ENCODE data around the gene SH3RF3. TPM values are rescaled to one million over a fixed set of nuclear protein-coding genes. Genes with fewer than 3 reads are reported as not detected.

The SH3RF3 gene
- total RNA-seq, 2 donors from 2014 or later = 0.05 TPM; not detected in 1

DNA sequence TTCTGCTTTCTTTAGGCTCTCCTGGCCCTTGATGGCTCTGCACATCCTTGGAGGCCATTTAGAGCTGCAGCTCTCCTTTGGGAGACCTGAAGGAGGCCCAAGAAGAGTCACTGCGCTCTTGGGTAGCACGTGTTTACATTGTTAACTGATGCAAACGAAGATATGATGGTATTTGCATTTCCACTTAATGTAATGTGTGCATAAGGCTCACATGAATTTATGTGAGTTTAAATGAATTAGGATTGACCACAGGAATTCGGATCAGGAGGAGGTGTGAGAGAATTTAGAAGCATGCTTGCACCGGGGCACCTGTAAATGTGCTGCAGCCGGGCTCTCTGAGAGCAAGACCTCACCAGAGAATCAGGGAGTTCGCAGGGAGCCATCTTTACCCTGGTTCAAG is 7.5 kb downstream of the SH3RF3 start:
- ATAC-seq (no peak), DNase-seq (ENCODE audit: low spot score) (no peak)
- no peaks in the 10 kb centered on the region for H3K36me3 Mint-ChIP-seq
- no peaks in the 10 kb centered on the region for H3K4me1 Mint-ChIP-seq (ENCODE audit: low read depth in 2 of 2)
- H3K27ac Mint-ChIP-seq = no peak overlapping the region
- H3K27me3 Mint-ChIP-seq = peaks cover 39 to 63% of the 10 kb centered on the region in 2 donors
- H3K4me3 Mint-ChIP-seq = no peak overlapping the region
- H3K9me3 Mint-ChIP-seq = no peaks in the 10 kb centered on the region

DNA sequence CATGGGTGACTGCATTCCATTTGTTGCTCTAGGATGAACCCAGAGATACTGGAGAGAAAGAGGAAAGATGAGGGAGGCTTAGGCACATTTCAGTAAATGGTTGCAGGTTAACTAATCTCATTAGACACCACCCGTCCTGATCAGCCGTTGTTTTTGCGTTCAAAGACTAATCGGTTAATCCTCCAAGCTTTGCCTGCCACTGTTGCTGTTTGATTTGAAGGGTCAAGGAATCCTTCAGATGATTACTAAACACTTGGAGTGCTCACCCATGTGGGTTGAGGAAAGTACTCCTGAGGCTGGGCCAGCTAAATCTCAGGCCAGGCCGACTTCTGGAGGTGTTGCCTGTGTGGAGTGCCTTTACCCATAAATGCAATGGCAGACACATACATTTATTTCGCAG is 8.6 kb downstream of the SH3RF3 start:
- H3K4me1 Mint-ChIP-seq (ENCODE audit: low read depth in 2 of 2) = no peaks in the 10 kb centered on the region
- H3K4me3 Mint-ChIP-seq = no peak overlapping the region
- peaks cover 38 to 59% of the 10 kb centered on the region in 2 donors for H3K27me3 Mint-ChIP-seq
- no peaks in the 10 kb centered on the region for H3K36me3 Mint-ChIP-seq
- no peak overlapping the region for H3K27ac Mint-ChIP-seq
- no peaks in the 10 kb centered on the region for H3K9me3 Mint-ChIP-seq
- DNase-seq (ENCODE audit: low spot score) = no peak
- no peak for ATAC-seq

DNA sequence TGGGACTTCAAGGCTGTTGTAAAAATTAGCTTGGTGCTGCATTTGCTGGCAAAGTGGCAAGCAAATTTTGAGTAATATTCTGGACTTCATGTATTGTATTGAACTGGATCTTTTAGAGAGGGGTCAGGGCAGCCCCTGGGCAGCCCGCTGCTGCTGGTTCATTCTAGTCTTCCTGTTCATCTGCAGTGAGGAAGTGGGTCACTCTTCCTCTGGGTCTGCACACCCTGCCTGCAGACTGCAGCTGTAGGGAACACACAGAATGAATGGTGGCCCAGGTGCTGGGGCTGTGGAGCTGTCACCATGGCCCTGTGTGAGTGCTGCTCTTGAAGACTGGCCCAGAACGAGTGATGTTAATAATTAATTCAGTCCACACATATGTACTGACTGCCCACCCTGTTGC is 9.4 kb downstream of the SH3RF3 start:
- Mint-ChIP-seq H3K27ac (no peak overlapping the region), H3K4me1 (ENCODE audit: low read depth in 2 of 2) (peaks cover 0 to 5% of the 10 kb centered on the region in 2 donors), H3K9me3 (no peaks in the 10 kb centered on the region), H3K36me3 (no peaks in the 10 kb centered on the region), H3K4me3 (no peak overlapping the region), H3K27me3 (peaks cover 33 to 58% of the 10 kb centered on the region in 2 donors)
- ATAC-seq = no peak
- no peak for DNase-seq (ENCODE audit: low spot score)

DNA sequence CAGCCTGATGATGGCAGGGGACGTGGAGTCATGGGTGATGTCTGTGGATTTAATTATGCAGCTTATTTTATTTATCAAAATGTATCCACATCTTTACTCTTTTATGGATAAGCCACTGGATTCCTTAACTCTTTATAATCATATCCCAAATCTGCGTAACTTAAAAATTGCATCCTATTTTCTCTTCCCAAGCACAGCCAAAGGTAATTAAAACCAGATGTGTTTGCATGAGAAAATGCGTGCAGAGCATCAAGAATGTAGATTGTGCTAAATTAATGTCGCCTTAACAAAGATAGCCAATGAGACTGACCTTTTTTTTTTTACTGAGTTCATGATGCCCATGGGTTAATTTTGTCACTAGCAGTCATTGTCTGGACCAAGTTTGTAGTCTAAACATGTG is 10.0 kb downstream of the SH3RF3 start:
- H3K36me3 Mint-ChIP-seq = no peaks in the 10 kb centered on the region
- peaks cover 0 to 11% of the 10 kb centered on the region in 2 donors for H3K4me1 Mint-ChIP-seq (ENCODE audit: low read depth in 2 of 2)
- DNase-seq (ENCODE audit: low spot score) = no peak
- no peak overlapping the region for H3K4me3 Mint-ChIP-seq
- H3K27me3 Mint-ChIP-seq = peaks cover 28 to 53% of the 10 kb centered on the region in 2 donors
- H3K27ac Mint-ChIP-seq = no peak overlapping the region
- H3K9me3 Mint-ChIP-seq = no peaks in the 10 kb centered on the region
- ATAC-seq = no peak

DNA sequence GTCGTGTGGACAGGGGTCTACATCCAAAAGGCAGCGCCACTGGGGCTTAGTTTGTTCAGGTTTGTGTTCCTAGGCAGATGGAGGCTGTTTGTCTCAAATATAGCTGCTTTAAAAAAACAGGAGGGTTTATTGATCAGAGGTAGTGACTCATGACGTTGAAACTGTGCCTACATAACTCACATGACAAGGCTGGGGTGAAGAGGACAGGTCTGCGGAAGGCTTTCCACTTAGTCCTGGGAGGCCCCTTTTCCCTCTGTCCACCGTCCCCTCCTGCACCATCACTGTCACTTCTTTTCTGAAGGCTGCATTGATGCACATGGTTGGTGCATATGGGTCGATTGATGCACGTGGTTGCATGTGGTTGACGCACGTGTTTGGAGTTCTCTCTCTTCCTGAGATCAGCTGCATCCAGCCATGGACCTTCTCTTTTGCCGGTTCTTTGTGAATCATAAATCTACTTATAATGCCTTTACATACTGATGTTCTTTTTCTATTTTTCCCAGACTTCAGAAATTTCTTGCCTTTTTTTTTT is 10.9 kb downstream of the SH3RF3 start:
- Mint-ChIP-seq H3K36me3 (no peaks in the 10 kb centered on the region), H3K4me1 (ENCODE audit: low read depth in 2 of 2) (peaks cover 0 to 17% of the 10 kb centered on the region in 2 donors), H3K27me3 (peaks cover 23 to 44% of the 10 kb centered on the region in 2 donors), H3K9me3 (no peaks in the 10 kb centered on the region), H3K27ac (no peak overlapping the region), H3K4me3 (no peak overlapping the region)
- no peak for ATAC-seq
- no peak for DNase-seq (ENCODE audit: low spot score)

DNA sequence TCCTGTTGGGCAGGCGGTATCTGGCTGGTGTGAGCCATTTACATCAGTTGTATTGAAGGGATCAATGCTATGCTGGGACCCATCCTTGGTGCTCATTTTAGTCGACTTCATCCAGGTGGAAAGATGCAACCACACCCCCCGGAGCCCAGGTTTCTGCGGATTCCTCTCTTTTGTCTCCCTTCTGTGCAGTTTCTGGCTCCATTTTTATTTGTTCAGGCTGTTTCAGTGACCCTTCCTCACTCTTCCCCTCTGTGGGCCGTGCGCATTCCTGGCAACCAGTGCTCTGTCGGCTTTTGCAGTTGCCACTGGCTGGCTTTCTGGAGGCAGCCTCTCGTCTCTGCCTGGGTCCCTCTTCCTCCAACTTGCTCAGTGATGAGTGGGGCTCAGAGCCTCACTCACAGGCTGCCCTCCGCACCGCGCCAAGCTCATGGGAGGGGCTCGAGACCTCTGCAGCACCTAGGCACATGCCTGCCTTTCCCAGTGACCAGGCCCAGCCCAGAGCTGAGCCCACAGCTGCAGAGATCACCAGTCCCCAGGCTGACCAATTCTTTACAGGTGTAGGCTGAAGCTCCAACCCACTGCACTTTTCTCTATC is 12.1 kb downstream of the SH3RF3 start:
- DNase-seq (ENCODE audit: low spot score) (no peak), ATAC-seq (no peak)
- no peaks in the 10 kb centered on the region for H3K9me3 Mint-ChIP-seq
- peaks cover 0 to 17% of the 10 kb centered on the region in 2 donors for H3K4me1 Mint-ChIP-seq (ENCODE audit: low read depth in 2 of 2)
- H3K27ac Mint-ChIP-seq = no peak overlapping the region
- peaks cover 18 to 32% of the 10 kb centered on the region in 2 donors for H3K27me3 Mint-ChIP-seq
- no peaks in the 10 kb centered on the region for H3K36me3 Mint-ChIP-seq
- H3K4me3 Mint-ChIP-seq = no peak overlapping the region

DNA sequence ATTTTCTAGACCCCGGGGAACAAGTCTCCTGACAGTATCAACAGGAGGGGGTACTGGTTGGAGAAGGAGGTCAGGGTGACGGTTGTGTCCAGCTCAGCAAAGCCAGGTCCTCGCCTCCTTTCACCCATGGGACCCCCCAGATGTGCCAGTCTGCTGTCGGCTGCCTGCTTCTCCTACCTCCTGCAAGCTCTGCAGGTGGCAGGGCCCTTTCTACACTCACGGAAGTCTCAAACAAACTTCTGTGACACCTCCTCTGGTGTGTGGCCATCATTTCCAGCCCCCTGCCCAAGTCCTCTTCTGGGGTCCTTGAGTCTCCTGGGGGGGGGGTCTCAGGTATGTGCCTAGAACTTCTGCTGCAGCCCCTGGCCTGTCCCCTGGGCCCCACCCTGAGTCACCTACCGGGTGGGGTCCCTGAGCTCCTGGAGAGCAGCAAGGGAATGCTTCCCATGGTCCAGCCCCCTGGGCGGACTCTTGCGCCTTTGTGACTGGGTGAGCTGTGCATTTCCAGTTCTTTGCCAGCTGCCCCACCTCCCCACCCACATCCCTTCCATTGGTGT is 12.8 kb downstream of the SH3RF3 start:
- peaks cover 0 to 17% of the 10 kb centered on the region in 2 donors for H3K4me1 Mint-ChIP-seq (ENCODE audit: low read depth in 2 of 2)
- no peak overlapping the region for H3K27ac Mint-ChIP-seq
- peaks cover 18 to 25% of the 10 kb centered on the region in 2 donors for H3K27me3 Mint-ChIP-seq
- no peak for ATAC-seq
- no peaks in the 10 kb centered on the region for H3K9me3 Mint-ChIP-seq
- no peaks in the 10 kb centered on the region for H3K36me3 Mint-ChIP-seq
- no peak for DNase-seq (ENCODE audit: low spot score)
- H3K4me3 Mint-ChIP-seq = no peak overlapping the region

DNA sequence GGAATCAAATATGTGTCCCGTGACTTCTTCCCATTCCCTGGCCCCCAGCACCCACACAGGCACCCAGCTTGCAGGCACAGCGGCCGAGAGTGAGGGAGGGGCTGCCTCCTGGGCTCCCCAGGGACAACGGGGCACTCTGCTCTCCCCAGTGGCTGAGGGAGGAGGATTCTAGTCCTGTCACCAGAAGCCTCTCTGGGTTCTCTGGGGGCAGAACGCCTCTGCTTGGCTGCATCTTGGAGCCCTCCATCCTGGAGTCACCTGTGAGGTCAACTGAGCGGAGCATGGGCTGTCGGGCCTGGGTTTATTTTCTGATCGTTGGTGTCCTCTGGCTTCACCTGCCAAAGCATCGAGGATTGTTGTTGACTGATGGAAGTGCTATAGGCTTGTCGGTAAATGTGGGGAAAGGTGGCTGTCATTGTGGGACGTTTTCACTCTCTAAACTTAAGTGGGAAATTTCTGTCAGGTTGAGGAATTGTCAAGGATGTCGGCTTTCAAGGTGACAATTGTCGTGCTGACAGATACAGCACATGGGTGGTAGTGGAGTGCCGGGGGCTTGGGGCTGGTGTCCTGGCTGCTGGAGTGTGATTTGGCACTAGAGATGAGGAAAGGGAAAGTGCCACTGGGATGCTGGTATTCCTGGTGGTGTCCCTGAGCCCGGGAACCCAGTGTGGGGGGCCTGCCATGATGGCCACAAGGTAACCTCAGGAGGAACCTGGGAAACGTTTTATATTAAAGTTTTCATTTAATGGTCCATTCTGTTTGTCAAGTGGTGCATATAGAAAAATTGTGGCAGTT is 13.6 kb downstream of the SH3RF3 start:
- DNase-seq (ENCODE audit: low spot score) (no peak), ATAC-seq (no peak)
- no peaks in the 10 kb centered on the region for H3K36me3 Mint-ChIP-seq
- peaks cover 0 to 17% of the 10 kb centered on the region in 2 donors for H3K4me1 Mint-ChIP-seq (ENCODE audit: low read depth in 2 of 2)
- no peak overlapping the region for H3K4me3 Mint-ChIP-seq
- no peak overlapping the region for H3K27ac Mint-ChIP-seq
- no peaks in the 10 kb centered on the region for H3K9me3 Mint-ChIP-seq
- H3K27me3 Mint-ChIP-seq = peaks cover 15 to 25% of the 10 kb centered on the region in 2 donors

DNA sequence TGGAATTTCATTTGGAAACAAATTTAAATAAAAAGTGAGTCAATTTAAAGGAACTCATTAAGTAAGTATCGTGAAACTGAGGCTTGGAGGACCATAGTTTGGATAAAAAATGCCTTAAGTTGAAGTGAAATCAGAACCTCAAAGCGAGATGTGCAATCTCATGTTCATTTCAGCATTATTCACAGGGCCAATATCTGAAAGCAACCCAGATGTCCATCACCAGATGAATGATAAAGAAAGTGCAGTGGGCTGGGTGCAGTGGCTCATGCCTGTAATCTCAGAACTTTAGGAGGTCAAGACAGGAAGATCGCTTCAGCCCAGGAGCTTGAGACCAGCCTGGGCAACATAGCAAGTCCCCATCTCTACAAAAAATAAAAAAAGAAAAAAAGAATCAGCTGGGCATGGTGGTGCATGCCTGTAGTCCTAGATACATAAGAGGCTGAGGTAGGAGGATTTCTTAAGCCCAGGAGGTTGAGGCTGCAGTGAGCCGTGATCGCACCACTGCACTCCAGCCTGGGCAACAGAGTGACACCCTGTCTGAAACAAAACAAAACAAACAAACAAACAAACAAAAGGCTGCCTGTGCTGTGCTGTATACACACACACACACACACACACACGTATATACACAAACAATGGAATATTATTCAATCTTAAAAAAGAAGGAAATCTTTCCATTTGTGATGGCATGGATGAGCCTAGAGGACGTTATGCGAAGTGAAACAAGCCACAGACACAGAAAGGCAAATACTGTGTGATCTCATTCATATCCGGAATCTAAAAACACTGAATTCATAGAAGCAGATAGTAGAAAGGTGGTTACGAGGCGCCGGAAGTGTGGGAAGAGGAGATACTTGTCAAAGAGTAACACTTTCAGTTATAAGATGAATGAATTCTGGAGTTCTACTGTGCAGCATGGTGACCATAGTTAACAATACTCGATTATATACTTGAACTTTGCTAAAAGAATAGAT is 14.5 kb downstream of the SH3RF3 start:
- Mint-ChIP-seq H3K9me3 (no peaks in the 10 kb centered on the region), H3K27me3 (peaks cover 15 to 25% of the 10 kb centered on the region in 2 donors), H3K4me3 (no peak overlapping the region), H3K36me3 (no peaks in the 10 kb centered on the region), H3K4me1 (ENCODE audit: low read depth in 2 of 2) (peaks cover 0 to 17% of the 10 kb centered on the region in 2 donors), H3K27ac (no peak overlapping the region)
- ATAC-seq (peak in 1 of 2 donors; percentile 76), DNase-seq (ENCODE audit: low spot score) (no peak)

DNA sequence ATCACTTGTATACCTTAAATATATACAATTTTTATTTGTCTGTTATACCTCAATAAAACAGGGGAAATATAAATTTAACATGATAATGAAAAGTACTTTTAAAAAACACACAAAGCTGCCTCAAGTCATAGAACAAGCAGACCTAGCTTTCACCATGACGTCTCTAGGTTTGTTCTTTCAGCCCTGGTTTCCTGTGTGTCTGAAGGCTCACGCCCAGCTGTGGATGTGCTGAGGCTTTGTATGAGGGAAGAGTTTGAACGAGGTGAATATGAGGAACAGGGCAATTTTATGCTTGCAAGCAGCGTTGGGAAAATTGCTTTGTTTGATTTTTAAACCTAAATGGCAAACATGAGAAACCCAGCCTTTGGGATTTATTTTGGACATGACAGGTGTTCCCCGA is 15.3 kb downstream of the SH3RF3 start:
- Mint-ChIP-seq H3K27ac (no peak overlapping the region), H3K27me3 (peaks cover 15 to 25% of the 10 kb centered on the region in 2 donors), H3K9me3 (no peaks in the 10 kb centered on the region), H3K4me1 (ENCODE audit: low read depth in 2 of 2) (peaks cover 0 to 17% of the 10 kb centered on the region in 2 donors), H3K4me3 (no peak overlapping the region), H3K36me3 (no peaks in the 10 kb centered on the region)
- no peak for DNase-seq (ENCODE audit: low spot score)
- no peak for ATAC-seq

DNA sequence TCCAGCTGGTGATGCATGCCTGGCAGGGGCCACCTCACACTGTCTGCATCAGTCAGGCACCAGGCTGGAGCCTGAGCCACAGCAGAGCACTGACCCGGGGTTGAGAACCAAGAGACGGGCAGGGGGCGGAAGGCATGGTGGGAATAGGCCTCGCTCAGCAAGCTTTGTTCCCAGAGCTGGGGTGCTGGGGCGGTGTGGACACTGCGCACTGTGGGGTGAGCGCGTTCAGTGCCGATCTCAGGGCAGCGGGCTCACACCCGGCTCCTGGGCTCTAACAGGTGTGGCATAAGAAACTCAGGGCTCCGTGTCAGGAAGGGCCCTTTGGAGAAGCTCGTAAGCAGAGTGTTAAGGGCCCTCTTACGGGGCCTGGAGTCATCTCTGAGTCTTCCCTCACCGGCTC is 15.7 kb downstream of the SH3RF3 start:
- Mint-ChIP-seq H3K9me3 (no peaks in the 10 kb centered on the region), H3K27ac (no peak overlapping the region), H3K4me3 (no peak overlapping the region), H3K4me1 (ENCODE audit: low read depth in 2 of 2) (peaks cover 0 to 17% of the 10 kb centered on the region in 2 donors), H3K27me3 (peaks cover 15 to 27% of the 10 kb centered on the region in 2 donors), H3K36me3 (no peaks in the 10 kb centered on the region)
- ATAC-seq (peak; percentile 11 to 38), DNase-seq (ENCODE audit: low spot score) (no peak)

DNA sequence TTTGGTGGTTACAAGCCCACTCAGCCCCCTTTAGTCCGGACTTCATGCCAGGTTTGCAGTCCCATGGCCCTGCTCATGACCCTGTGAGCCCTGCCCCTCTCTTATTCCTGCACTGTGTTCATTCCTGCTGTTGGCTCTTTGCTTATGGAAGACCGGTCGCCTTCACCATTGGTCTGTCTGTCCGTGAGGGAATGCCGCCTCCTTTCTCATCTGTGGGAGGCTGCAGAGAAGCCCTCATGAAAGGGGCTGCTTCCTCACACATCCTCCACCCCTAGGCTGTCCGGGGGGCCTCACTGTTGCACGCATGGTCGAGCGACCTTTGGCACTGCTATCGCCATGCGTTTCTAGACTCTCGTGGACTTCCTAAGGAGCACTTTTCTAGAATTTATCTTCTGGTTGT is 16.3 kb downstream of the SH3RF3 start:
- Mint-ChIP-seq H3K4me1 (ENCODE audit: low read depth in 2 of 2) (peaks cover 0 to 17% of the 10 kb centered on the region in 2 donors), H3K27ac (no peak overlapping the region), H3K27me3 (peaks cover 14 to 30% of the 10 kb centered on the region in 2 donors), H3K9me3 (no peaks in the 10 kb centered on the region), H3K4me3 (no peak overlapping the region), H3K36me3 (no peaks in the 10 kb centered on the region)
- DNase-seq (ENCODE audit: low spot score) = no peak
- no peak for ATAC-seq

DNA sequence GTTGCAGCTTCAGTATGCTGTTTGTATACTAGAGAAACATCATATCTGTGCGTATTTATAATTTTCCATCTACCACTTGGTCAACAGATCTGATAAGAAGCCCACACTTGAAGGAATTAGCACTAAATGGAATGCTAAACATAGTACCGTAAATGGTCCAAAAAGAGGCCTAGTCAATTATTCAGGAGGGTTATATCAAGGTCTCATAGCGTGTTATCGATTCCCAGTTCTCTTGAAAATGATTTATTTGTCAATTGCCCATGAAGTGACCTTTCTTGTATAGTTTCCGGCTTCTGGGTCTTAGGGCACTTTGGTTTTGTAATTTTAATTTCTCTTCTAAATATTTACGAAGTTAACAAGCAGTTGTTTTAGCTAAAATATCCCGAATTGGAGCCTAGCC is 18.4 kb downstream of the SH3RF3 start:
- ATAC-seq = no peak
- no peaks in the 10 kb centered on the region for H3K9me3 Mint-ChIP-seq

More for the DNA sequence above, 18.4 kb downstream of the SH3RF3 start:
- Mint-ChIP-seq H3K4me3 (no peak overlapping the region), H3K4me1 (ENCODE audit: low read depth in 2 of 2) (peaks cover 0 to 17% of the 10 kb centered on the region in 2 donors), H3K36me3 (no peaks in the 10 kb centered on the region), H3K27me3 (peaks cover 11 to 22% of the 10 kb centered on the region in 2 donors), H3K27ac (no peak overlapping the region)
- DNase-seq (ENCODE audit: low spot score) = no peak

Data from natural killer cell treated with Interleukin-12 subunit alpha and Interleukin-12 subunit beta and Interleukin-15 and Interleukin-18, amount 100 ng/mL, for 72 hours (primary cell).